LNCAP (cell line): ENCODE data around the gene OR4D10.

Source experiments
- TF ChIP-seq, protein P1 (sequence below): fragments of 450-650 bp; IDR thresholded peaks from 2 replicates; pipeline ENCODE4 v1.5.1; 2017; ENCODE audit warnings: mild to moderate bottlenecking

The OR4D10 gene

DNA sequence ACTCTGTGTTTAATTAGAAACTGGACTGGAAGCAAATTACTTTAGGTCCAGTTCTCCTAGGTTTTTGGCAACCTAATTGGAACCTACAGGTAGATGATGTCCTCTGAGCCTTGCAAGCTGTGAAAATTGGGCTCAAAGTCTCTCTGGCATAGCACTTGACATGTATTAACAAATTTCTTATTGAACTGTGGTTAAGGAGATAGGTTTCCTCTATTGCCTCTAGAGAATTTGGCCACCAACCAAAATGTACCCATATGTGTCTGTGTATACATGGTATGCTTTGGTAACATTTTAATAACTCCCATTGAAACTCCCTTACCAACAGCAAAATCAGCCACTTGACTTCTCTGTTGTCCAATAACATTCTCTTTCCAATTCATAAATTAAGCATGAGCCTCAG is at the start of gene OR4D10:
TSS of gene OR4D10 (plus strand) at position 301 of the 400 bp plus-strand sequence. CDS start 4,115 bp downstream, outside the sequence.
- TF ChIP-seq, protein P1, sequence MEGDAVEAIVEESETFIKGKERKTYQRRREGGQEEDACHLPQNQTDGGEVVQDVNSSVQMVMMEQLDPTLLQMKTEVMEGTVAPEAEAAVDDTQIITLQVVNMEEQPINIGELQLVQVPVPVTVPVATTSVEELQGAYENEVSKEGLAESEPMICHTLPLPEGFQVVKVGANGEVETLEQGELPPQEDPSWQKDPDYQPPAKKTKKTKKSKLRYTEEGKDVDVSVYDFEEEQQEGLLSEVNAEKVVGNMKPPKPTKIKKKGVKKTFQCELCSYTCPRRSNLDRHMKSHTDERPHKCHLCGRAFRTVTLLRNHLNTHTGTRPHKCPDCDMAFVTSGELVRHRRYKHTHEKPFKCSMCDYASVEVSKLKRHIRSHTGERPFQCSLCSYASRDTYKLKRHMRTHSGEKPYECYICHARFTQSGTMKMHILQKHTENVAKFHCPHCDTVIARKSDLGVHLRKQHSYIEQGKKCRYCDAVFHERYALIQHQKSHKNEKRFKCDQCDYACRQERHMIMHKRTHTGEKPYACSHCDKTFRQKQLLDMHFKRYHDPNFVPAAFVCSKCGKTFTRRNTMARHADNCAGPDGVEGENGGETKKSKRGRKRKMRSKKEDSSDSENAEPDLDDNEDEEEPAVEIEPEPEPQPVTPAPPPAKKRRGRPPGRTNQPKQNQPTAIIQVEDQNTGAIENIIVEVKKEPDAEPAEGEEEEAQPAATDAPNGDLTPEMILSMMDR = no peak

DNA sequence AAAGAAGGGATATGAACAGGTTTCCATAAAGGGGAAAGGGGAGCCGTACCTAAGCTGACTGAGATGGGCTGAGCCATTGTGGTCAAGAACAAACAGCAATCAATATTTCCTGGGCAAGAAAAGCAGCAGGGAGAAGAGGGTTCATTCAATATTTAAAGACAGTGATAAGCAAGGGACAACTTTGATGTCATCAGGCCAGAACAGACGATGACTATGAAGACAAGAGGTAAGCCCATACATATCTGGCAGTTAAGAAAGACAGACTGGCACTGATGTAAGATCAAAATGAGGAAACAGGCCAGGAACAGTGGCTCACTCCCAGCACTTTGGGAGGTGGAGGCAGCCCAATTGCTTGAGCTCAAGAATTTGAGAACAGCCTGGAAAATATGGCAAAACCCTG is 49.3 kb upstream of the OR4D10 start:
- TF ChIP-seq, protein P1 = no peak

GRCh38 chr11:59425131-59425530 is 48.0 kb upstream of the OR4D10 start:
- TF ChIP-seq, protein P1 = no peak

- TF ChIP-seq, protein P1 = no peak
These were observed 46.6 kb upstream of the OR4D10 start, which contains the start of gene OR5A2 for GRCh38 chr11:59426361-59427067. TSS of gene OR5A2 (minus strand) at chr11:59426413. CDS start at chr11:59422953, 3,460 bp downstream.

DNA sequence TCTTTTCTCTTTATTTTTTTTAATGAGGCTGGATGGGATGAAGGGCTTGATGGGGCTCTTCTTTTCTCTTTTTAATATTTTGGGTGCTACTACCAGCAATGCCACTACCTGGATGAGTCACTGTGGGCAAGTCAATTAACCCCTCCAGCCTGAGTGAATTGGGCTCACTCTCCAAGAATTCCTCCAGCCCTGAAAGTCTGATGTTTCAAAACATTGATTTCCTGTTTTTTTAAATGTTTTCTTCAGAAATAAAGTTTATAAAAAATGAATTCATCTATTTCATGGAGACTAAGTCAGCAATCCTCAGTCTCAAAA is 46.1 kb upstream of the OR4D10 start:
- TF ChIP-seq, protein P1 = no peak

DNA sequence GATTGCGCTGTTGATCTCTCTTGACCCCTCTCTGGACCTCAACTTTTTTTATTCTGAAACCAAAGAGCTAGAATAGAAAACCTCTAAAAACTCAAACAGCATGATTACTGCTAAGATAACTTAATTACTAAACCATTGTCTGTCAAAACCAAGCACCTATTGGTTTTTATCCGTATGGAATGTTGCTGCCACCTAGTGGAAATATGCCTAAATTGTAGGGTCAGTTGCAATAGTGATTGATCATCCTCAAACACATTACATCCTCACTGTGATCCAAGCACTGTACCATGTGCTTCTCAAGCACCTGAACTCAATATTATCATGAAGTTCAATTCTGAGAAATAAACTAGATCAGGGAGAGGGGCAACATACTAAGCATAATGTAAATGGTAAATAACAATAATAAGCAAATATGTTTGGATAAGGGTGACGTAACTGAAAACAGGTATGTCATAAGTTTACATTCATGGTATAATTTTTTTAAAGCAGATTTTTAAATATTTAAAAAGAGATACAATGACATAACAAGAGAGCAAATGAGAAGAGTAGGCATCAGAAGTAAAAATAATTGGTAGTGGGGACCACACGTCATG is 43.1 kb upstream of the OR4D10 start:
- TF ChIP-seq, protein P1 = peak; percentile 87

- TF ChIP-seq, protein P1 = no peak
These were observed 36.9 kb upstream of the OR4D10 start, which contains the start of gene OR5A1 for GRCh38 chr11:59436169-59436568. TSS of gene OR5A1 (plus strand) at chr11:59436469. CDS start at chr11:59443169, 6,700 bp downstream.
